NK-92 (cell line): ENCODE measurements around the gene SNRNP35.
"Not testable (repeated sequence)": the region's sequence is repeated elsewhere in the genome, so short reads cannot be mapped to it uniquely, and the experiment has no call there.

ENCODE experiments used
- DNase-seq: peaks from one replicate; lab custom pipeline; 2025; ENCODE audit not compliant: unreplicated experiment; lab: John Stamatoyannopoulos, UW

SNRNP35 gene, protein sequence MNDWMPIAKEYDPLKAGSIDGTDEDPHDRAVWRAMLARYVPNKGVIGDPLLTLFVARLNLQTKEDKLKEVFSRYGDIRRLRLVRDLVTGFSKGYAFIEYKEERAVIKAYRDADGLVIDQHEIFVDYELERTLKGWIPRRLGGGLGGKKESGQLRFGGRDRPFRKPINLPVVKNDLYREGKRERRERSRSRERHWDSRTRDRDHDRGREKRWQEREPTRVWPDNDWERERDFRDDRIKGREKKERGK

DNA sequence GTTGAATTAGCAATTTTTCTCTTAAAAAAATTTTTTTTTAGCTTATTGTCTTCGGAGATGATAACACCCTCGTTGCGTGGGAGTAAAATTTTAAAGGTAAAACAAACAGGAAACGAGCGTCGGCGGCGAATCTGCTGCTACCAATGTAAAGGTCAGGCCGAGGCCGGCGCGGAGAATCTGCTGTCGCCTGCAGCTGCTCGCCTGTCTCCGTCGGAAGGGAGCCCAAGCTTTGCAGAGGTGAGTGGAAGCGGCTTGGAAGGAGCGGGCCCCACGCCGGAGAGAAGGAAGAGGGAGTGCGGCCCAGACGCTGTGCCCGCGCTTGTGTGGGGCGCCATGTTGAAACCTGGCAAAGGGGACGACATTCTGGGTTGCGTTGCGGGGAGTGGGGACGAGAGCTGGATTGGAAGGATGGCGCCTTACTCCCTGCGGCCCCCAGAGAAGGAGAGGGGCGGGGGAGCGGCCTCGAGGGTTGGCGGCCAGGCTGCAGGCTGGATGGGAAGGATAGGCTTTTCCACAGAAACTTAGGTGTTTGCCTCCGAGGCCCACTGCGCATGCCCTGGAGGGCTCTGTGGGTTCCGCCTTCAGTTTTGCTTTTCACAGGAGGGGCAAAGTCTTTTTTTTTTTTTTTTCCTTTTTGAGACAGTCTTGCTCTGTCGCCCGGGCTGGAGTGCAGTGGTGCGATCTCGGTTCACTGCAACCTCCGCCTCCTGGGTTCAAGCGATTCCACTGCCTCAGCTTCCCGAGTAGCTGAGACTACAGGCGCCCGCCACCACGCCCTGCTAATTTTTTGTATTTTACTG lies at the start of gene SNRNP35:
Gene SNRNP35 (plus strand): TSS at position 160 of the 800 bp plus-strand sequence. CDS start 7,402 bp downstream, outside the sequence.
- no peak for DNase-seq

DNA sequence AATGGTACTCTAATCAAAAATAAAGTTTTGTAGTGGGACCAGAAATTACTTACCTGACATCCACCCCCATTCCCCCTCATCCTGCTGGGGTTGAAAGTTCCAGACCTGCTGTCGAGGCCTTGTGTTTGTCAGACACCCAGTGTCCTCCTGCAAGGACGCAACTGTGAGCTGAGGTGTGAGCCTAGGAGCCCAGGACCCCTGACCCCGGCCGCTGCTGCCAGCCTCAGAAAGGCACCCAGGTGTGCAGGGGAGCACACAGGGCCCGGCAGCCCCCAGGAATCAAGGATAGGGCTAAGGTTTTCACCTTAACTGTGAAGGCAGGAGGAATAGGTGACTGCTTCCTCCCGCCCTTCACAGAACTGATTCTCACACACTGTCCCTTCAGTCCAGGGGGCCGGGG lies 49.3 kb upstream of the SNRNP35 start:
- not testable (repeated sequence) for DNase-seq

DNA sequence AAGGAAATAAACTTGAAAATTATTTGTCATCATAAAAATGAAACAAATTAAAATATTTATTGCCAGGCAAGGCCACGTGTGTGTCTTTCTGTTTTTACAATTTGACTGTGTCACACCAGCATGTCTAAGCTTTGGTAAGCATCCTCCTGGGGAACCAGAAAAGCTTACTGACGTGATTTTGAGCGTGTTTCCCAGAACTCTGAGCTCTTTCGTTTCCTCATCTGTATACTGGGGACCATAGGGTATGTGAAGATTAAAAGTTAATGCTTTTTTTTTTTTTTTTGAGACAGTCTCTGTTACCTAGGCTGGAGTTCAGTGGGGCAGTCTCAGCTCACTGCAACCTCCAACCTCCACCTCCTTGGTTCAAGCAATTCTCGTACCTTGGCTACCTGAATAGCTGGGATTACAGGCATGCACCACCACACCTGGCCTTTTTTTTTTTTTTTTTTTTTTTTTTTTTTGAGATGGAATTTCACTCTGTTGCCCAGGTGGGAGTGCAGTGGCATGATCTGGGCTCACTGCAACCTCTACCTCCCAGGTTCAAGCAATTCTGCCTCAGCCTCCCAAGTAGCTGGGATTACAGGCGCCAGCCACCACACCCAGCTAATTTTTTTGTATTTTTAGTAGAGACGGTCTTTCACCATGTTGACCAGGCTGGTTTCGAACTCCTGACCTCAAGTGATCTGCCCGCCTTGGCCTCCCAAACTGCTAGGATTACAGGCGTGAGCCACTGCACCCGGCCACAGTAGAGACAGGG lies 48.5 kb upstream of the SNRNP35 start:
- DNase-seq, result not testable (repeated sequence)

DNA sequence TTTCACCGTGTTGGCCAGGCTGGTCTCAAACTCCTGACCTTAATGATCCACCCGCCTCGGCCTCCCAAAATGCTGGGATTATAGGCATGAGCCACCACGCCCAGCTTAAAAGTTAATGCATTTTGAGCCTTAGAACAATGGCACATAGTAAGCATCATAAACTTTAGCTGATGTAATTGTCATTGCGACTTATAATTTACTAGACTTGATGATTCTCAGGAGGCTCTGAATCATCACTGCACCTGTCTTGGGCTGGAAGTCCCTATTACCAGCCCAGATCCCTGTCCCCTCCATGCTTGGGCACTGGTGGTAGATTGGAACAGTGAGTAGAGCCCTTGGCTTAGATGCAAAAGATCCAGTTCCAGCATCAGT lies 47.9 kb upstream of the SNRNP35 start:
- no peak for DNase-seq

DNA sequence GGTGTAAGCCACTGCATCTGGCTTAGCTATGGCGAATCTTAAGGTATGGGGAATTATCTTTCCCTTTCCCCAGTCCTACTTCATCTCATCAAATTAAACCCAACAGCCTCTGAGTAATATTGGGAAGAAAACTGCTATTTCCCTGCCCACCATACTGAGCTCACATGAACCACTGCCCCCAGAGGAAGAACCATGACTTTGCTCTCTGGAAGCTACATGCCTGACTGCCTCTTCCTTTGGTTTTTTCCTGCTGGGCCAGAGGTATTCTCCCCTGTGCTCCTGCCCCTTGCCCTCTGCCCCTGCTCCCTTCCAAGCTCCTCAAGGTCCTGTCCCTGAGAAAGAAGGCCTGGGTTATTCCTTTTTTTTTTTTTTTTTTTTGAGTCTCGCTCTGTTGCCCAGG lies 36.6 kb upstream of the SNRNP35 start:
- DNase-seq, result no peak

DNA sequence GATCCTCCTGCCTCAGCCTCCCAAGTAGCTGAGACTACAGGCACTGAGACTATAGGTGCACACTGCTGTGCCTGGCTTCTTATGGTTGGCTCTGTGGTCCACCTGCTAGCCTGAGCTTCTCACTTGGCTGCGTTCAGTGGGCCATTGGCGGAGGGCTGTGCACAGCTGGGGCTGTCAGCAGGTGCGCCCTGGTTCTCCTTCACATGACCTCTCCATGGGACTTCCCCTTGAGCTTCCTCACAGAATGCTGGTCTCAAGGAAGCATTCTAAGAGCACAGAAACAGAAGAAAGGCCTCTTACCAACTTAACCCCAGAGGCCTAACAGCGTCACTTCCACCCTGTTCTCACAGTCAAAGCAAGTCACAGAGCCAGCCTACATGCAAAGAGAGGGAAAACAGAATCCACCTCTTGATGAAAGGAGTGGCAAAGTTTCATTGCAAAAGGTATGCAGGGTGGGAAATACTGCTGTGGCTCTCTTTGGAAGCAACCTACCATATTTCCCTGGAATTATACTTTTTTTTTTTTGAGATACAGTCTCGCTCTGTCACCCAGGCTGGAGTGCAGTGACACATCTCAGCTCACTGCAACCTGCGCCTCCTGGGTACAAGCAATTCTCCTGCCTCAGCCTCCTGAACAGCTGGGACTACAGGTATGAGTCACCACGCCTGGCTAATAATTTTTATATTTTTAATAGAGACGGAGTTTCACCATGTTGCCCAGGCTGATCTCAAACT lies 30.7 kb upstream of the SNRNP35 start:
- DNase-seq, result no peak

DNA sequence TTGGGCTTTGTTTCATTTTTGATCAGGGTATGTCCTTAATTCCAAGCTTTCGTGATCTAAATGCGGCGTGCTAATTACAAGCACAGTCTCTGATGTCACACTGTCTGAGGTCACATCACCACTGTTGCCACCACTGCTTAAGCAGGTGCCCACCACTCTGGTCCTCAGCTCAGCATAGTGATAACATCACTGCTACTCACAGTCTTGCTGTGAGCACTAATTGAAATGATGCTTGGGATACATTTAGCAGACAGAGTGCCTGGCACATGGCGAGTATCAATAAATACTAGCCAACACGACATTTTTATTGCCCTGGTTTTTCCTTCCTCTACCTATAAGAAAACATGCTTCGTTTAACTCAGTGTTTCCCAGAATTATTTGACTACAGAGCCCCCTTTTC lies 29.3 kb upstream of the SNRNP35 start:
- DNase-seq, result no peak

DNA sequence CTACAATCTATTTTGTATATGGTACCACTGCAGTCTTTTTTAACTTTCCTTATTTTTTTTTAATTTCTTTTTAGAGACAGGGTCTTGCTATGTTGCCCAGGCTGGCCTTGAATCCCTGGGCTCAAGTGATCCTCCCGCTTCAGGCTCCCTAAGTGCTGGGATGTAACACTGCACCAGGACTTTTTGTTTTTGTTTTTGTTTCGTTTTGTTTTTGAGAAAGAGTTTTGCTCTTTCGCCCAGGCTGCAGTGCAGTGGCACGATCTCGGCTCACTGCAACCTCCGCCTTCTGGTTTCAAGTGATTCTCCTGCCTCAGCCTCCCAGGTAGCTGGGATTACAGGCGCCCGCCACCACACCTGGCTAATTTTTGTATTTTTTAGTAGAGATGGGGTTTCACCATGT lies 28.8 kb upstream of the SNRNP35 start:
- not testable (repeated sequence) for DNase-seq

DNA sequence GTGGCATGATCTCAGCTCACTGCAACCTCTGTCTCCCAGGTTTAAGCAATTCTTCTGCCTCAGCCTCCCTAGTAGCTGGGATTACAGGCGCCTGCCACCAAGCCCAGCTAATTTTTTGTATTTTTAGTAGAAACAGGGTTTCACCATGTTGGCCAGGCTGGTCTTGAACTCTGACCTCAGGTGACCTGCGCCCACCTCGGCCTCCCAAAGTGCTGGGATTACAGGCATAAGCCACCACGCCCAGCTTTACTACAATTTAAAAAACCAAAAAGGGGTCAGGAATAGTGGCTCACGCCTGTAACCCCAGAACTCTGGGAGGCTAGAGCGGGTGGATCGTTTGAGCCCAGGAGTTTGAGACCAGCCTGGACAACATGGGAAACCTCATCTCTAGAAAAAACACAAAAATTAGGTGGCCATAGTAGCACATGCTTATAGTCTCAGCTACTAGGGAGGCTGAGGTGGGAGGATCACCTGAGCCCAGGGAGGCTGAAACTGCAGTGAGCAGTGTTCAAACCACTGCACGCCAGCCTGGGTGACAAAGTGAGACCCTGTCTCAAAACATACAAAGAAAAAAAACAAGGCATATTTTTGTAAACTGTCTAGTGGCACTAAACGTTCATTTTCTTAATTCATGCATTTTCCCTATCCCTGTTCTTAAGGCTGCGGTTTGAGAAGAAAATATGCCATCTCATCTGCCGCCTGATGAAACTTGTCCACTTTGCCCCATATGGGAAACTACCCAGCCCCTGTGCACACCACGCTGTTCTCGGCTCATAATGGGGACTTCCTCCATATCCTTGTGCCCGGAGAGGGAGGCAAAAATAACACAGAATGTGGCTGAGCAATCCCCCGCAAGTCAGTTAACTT lies 25.8 kb upstream of the SNRNP35 start:
- DNase-seq, result not testable (repeated sequence)

DNA sequence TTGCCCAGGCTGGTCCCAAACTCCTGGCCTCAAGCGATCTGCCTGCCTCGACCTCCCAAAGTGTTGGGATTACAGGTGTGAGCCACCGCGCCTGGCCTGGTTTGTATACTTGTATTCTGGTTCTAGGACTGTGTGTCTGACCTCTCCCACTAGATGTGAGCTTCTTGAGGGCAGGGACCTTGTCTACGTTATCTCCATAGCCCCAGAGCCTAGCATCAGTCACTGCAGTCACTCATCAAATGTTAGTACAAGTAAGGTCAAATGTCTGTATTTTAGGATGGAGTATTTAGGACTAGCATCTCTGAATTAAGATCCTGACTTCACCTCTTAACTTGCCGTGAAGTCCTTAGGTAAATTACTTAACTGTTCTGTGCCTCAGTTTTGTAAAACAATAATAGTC lies 24.3 kb upstream of the SNRNP35 start:
- DNase-seq, result no peak

DNA sequence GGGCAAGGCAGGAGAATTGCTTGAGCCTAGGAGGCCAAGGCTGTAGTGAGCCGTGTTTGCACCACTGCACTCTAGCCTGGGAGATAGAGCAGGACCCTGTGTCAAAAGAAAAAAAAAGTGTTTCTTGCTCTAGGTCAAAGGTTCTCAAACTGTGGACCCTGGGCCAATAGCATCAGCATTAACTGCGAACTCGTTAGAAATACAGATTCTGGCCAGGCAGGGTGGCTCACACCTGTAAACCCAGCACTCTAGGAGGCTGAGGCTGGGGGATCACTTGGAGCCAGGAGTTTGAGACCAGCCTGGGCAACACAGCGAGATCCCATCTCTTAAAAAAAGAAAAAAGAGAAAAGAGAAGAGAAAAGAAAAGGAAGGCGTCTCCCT lies 22.3 kb upstream of the SNRNP35 start:
- DNase-seq, result no peak

DNA sequence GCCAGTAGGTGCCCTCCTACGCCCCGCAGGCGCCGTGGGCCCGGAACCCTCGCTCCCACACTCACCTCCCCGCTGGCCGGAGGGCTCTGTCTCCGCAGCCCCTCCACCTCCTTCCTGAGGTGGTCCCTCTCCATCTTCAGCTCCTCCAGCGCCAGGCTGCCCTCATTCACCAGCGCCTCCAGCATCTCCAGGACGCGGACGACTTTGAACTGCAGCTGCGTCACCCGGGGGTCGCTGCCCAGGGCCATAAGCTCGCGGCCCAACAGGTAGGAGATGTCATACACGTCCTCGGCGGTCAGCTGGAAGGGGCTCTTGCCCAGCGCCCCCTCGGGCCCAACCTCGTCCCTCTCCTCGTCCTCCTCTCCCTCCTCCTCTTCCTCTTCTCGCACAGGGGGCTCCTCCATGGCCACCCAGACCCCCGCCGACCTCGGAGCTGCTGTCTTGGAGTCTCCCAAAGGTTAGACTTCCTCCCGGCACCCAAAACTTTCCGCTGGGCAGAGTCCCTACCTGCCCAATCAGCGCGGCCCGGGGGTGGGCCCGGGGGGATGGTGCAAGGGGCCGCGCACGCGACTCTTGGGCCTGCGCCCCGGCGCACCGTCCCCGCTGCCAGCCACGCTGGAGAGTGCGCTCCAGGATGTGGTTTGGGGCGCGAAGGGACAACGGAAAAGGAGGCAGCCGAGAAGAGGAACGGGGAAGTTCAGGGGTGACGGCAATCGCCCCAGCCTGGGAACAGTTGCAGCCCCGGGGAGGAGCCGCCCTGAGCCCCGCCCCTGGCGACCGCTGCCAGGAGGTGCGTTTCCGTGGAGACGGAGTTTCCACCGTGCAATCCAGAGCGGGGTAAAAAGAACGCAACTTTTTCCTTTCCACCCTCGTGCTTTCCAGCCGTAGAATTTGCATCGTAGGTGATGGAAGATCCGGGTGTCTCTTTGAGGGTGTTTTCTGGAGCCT lies 21.6 kb upstream of the SNRNP35 start, which contains the start of gene RILPL2:
Gene RILPL2 (minus strand): TSS at position 668 of the 948 bp plus-strand sequence. CDS start 264 bp downstream, at position 404.
- DNase-seq, result peak; percentile 45

DNA sequence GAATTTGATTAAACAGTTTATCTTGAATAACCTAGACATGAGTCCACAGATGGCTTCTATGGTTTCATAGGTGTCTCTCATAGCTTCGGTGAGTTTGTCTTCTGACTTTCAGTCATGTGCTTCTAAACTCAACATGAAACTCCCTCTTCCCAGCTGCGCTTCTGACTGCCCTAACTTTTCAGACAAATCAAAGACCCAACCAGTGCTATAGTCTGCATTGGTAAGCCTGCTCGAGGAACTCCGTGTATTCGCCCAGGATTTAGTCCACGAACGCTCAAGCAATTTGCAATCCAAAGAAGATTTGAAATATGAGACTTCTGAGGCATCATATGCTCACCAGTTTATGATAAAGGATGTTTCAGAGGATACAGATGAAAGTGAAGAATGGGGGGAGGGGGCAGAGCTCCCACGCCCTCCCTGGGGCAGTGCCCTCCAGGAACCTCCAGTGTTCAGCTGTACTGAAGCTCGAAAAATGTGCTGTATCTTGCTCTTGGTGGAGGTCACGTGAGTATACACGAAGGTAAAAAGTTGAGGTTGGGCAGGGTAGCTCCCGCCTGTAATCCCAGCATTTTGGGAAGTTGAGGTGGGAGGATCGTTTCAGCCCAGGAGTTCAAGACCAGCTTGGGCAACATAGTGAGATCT lies 16.3 kb upstream of the SNRNP35 start:
- no peak for DNase-seq

DNA sequence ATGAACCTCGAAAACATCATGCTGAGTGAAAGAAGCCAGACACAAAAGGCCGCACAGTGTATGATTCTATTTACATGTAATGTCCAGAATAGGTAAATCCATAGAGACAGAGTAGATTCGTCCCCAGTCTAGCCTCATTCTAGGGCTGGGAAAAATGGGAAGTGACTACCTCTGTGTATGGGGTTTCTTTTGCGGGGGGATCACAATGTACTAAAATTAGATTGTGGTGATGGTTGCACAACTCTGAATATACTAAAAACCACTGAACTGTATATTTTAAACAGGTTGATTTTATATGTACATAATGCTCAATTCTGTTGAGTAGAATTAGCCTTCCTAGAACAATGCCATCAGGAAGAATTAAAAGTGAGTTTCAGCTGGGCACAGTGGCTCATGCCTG lies 15.2 kb upstream of the SNRNP35 start:
- no peak for DNase-seq

DNA sequence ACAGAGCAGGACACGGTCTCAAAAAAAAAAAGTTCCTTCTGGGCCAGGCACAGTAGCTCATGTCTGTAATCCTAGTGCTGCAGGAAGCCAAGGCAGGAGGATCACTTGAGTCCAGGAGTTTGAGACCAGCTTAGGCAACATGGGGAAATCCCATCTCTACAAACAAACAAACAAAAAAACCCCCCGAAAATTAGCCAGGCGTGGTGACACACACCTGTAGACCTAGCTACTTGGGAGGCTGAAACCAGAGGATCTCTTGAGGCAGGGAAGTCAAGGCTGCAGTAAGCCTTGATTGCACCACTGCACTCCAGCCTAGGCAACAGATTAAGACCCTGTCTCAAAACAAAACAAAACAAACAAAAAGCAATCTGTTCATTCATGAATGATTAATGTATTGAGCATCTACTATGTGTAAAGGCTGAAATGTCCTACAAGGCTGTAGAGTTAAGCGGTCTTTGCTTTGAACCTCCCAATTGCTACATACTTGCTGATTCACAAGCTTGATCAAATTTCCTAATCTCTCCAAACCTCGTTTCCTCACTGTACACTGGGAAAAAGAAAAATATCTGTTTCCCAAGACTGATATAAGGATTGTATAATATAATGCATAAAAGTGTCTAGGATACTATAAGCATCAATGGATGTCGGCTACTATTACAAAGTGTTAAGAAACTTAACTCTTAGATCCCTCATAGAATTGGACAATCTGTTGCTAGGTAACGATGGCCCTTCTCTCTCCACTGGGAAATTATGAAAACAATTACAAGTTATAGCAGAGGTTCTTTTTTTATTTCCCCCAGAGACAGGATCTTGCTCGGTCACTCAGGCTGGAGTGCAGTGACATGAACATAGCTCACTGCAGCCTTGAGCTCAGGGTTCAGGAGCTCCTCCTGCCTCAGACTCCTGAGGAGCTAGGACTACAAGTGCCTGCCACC lies 13.6 kb upstream of the SNRNP35 start:
- no peak for DNase-seq

DNA sequence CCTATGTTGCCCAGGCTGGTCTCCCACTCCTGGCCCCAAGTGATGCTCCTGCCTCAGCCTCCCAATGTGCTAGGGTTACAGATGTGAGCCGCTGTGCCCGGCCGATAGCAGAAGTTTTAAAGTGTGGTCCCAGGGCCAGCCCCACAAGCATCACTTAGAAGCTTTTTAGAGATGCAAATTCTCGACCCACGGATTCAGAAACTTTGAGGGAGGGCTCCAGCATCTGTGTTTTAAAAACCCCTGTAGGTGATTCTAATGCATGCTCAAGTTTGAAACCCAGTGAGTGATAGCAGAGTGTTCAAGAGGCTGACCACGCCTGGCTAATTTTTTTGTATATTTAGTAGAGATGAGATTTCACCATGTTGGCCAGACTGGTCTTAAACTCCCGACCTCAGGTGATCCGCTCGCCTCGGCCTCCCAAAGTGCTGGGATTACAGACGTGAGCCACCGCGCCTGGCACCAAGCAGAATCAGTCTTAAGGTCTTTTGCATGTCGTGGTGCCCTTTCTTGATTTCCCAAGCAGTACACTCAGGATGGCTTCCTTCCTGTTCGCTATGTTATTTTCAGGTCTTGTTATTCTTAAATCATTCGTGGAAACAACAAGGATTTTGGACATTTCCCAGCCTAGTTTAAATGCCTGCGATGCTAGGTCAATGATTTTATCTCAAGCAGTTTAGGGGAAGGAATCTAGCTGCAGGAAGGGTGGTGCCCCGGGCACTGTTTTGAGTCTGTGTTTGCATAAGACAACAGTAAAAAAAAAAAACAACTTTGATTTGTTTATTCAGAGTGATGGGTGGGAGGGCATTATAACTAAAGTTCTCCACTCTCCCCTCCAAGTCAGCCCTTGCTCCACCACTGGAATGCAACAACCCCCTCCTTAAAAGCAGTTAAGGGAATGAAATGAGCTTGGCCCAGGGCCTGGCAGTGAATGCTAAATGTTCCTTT lies 12.3 kb upstream of the SNRNP35 start:
- DNase-seq, result no peak
